OCI-LY1 (cell line): ENCODE results near the gene PGM3.

Source experiments
- H2AFZ ChIP-seq: fragments of 200-600 bp; sonication (generic), shearing (Covaris generic); 2 replicates; pipeline ENCODE4 v1.6.0; 2014; ENCODE audit warnings: antibody characterized with exemption, mild to moderate bottlenecking, low read length
- H3F3A ChIP-seq: fragments of 200-600 bp; sonication (generic), shearing (Covaris generic); 2 replicates; pipeline ENCODE4 v1.6.0; 2014; ENCODE audit warnings: mild to moderate bottlenecking, antibody characterized with exemption, low read length, moderate library complexity; ENCODE audit not compliant: insufficient read depth
- H3K27ac ChIP-seq: fragments of 200-600 bp; sonication (generic); 2 replicates; pipeline ENCODE4 v1.5.1; 2014; ENCODE audit warnings: low read length, mixed run types, mild to moderate bottlenecking, low read depth; ENCODE audit not compliant: poor library complexity, severe bottlenecking
- H3K27me3 ChIP-seq: fragments of 200-600 bp; sonication (generic); 2 replicates; pipeline ENCODE4 v1.6.0; 2014; ENCODE audit warnings: antibody characterized with exemption, mild to moderate bottlenecking, low read length, moderate library complexity; ENCODE audit not compliant: insufficient read depth
- H3K36me3 ChIP-seq: fragments of 200-600 bp; sonication (generic); 2 replicates; pipeline ENCODE4 v1.6.1; 2014; ENCODE audit warnings: mild to moderate bottlenecking, antibody characterized with exemption, low read length, moderate library complexity, mixed read lengths; ENCODE audit not compliant: insufficient read depth
- H3K4me1 ChIP-seq: fragments of 200-600 bp; sonication (generic); 2 replicates; pipeline ENCODE4 v1.5.1; 2014; ENCODE audit warnings: mild to moderate bottlenecking, low read length, moderate library complexity; ENCODE audit not compliant: insufficient read depth, severe bottlenecking
- H3K4me2 ChIP-seq: fragments of 200-600 bp; sonication (generic), shearing (Covaris generic); 2 replicates; pipeline ENCODE4 v1.6.1; 2014; ENCODE audit warnings: low read length
- H3K4me3 ChIP-seq: fragments of 200-600 bp; sonication (generic); 2 replicates; pipeline ENCODE4 v1.5.1; 2014; ENCODE audit warnings: low read length, low read depth, mild to moderate bottlenecking, mixed read lengths; ENCODE audit not compliant: poor library complexity, severe bottlenecking
- H3K79me2 ChIP-seq: fragments of 200-600 bp; shearing (Covaris generic); 2 replicates; pipeline ENCODE4 v1.6.1; 2016; ENCODE audit warnings: mixed run types, low read length, mixed read lengths; ENCODE audit not compliant: insufficient read depth
- H3K9ac ChIP-seq: fragments of 200-600 bp; sonication (generic), shearing (Covaris generic); 2 replicates; pipeline ENCODE4 v1.6.1; 2014; ENCODE audit warnings: mild to moderate bottlenecking, low read length, mixed read lengths
- H3K9me2 ChIP-seq: fragments of 200-600 bp; sonication (generic), shearing (Covaris generic); 2 replicates; pipeline ENCODE4 v1.6.1; 2014; ENCODE audit warnings: low read depth, mild to moderate bottlenecking, low read length, mixed read lengths
- H3K9me3 ChIP-seq: fragments of 200-600 bp; shearing (Covaris generic); 2 replicates; pipeline ENCODE4 v1.6.1; 2014; ENCODE audit warnings: low read length, mixed read lengths
- H4K20me1 ChIP-seq: fragments of 200-600 bp; sonication (generic), shearing (Covaris generic); 2 replicates; pipeline ENCODE4 v1.6.0; 2016; ENCODE audit warnings: mild to moderate bottlenecking, low read length; ENCODE audit not compliant: insufficient read depth
- CTCF ChIP-seq: fragments of 200-600 bp; sonication (generic), shearing (Covaris generic); IDR thresholded peaks from 2 replicates; pipeline ENCODE4 v1.5.1; 2017; ENCODE audit warnings: mild to moderate bottlenecking, antibody characterized with exemption, low read length, moderate library complexity, mixed read lengths
- EZH2 ChIP-seq: fragments of 200-600 bp; sonication (generic), shearing (Covaris generic); IDR thresholded peaks from 2 replicates; pipeline ENCODE4 v1.8.0; 2017; ENCODE audit warnings: borderline replicate concordance, mixed run types, mild to moderate bottlenecking, antibody characterized with exemption, low read length, moderate library complexity, mixed read lengths

Gene PGM3

DNA sequence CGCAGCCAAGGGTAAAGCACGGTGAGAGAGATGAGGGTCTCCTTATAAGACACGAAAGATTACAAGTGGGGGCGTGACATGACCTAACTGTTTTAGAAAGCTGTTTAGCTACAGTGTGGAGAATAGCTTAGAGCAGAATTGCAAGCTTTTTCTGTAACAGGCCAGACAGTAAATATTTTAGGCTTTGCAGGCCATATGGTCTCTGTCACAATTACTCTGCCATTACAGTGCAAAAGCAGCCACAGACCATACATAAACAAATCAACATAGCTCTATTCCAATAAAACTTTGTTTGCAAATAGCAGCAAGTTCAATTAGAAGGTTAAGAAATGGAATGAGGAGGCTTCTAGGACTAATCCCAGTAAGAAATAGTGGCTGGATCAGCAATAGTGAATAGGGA lies 16.8 kb downstream of the PGM3 start:
- no peaks in the 10 kb centered on the region for H3K4me1 ChIP-seq
- no peak overlapping the region for H3K9ac ChIP-seq
- no peak overlapping the region for H2AFZ ChIP-seq
- no peaks in the 10 kb centered on the region for H3K9me3 ChIP-seq
- no peaks in the 10 kb centered on the region for H3F3A ChIP-seq
- H3K4me3 ChIP-seq = no peak overlapping the region
- H3K4me2 ChIP-seq = no peak overlapping the region
- H4K20me1 ChIP-seq = no peaks in the 10 kb centered on the region
- H3K27ac ChIP-seq = no peak overlapping the region
- H3K27me3 ChIP-seq = no peaks in the 10 kb centered on the region
- peaks cover 69% of the 10 kb centered on the region for H3K36me3 ChIP-seq
- no peaks in the 10 kb centered on the region for H3K9me2 ChIP-seq
- H3K79me2 ChIP-seq = no peaks in the 10 kb centered on the region
- TF ChIP-seq CTCF (no peak), EZH2 (no peak)

DNA sequence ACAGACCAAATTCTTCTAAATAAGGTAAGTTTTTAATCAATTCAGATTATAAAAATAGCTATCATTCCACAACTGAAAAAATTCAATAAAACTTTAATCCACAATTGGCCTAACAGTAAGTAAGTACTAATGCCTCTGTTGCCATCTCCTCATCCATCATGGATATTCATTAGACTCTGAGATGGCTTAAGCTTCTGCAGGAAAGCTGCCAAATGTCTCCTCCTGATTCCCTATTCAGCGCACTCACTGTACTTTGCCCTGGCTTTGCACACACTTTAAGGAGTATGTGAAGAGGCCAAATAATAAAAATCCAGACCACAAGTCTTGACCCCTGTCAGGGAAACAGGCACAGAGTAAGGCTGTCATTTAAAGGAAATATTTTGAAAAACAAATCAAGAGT lies 23.6 kb downstream of the PGM3 start:
- H3K9me2 ChIP-seq = no peaks in the 10 kb centered on the region
- no peak overlapping the region for H3K4me3 ChIP-seq
- H3F3A ChIP-seq = no peaks in the 10 kb centered on the region
- no peaks in the 10 kb centered on the region for H3K9me3 ChIP-seq
- H3K4me1 ChIP-seq = no peaks in the 10 kb centered on the region
- H3K9ac ChIP-seq = no peak overlapping the region
- TF ChIP-seq CTCF (no peak), EZH2 (no peak)
- H3K79me2 ChIP-seq = no peaks in the 10 kb centered on the region
- H4K20me1 ChIP-seq = no peaks in the 10 kb centered on the region
- no peak overlapping the region for H2AFZ ChIP-seq
- no peak overlapping the region for H3K27ac ChIP-seq
- H3K27me3 ChIP-seq = no peaks in the 10 kb centered on the region
- peaks cover 96% of the 10 kb centered on the region for H3K36me3 ChIP-seq
- H3K4me2 ChIP-seq = no peak overlapping the region

DNA sequence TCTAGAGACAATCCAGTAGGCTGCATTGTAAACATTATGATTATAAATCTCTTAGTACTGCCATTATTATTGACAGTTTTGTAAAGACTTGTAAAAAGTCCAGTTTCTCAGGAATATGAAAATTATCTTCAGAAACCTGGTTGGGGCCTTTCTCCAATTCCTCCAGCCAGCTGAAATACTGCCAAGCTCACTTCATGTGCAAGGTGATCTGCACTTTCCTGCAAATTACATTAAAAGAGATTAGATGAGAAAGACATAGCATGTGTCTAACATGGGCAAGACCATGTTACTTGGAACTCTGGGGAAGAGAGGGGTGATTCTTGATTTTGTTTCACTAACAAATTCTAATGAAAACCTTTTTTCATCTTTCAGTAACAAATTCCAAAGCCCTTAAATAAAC lies 24.0 kb downstream of the PGM3 start:
- Histone ChIP-seq H2AFZ (no peak overlapping the region), H3F3A (no peaks in the 10 kb centered on the region), H3K4me2 (no peak overlapping the region), H3K36me3 (peaks cover 96% of the 10 kb centered on the region), H3K79me2 (no peaks in the 10 kb centered on the region), H3K4me3 (no peak overlapping the region), H3K27ac (no peak overlapping the region), H4K20me1 (no peaks in the 10 kb centered on the region), H3K9ac (no peak overlapping the region), H3K9me2 (no peaks in the 10 kb centered on the region), H3K9me3 (no peaks in the 10 kb centered on the region), H3K4me1 (no peaks in the 10 kb centered on the region), H3K27me3 (no peaks in the 10 kb centered on the region)
- TF ChIP-seq CTCF (no peak), EZH2 (no peak)
